Skeletal muscle cell (primary cell): Measurements from ENCODE around the gene GRAMD2B.

Experiments
- DNase-seq: peaks from one replicate; pipeline ENCODE4 v3.0.0-alpha.2; 2010; ENCODE audit warnings: low read depth
- H3K4me3 ChIP-seq: 2 replicates; pipeline ENCODE4 v1.5.1; 2011; ENCODE audit warnings: low read depth, mild to moderate bottlenecking, control low read depth, low read length, moderate library complexity

GRAMD2B gene

GRCh38 chr5:126525630-126526245 lies 102.5 kb downstream of the GRAMD2B start:
- DNase-seq: no peak

DNA sequence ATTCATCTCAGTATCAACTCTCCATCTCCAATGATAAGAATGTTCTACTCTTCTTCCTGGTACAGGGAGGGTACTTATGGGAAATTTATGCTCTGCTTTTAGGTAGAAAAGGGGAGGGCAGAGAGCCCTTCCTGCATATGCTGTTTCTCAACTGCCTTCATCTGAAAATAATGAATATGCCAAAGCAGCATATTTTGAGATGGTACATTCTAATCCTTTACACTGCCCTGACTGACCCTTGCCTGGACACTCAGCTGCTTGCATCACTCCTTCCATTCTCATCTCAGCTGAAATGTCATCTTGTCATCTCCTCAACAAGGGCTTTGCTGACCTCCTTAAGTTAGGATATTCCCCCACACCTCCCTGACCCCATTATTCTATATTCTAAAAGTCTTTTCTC lies 103.3 kb downstream of the GRAMD2B start:
- DNase-seq: no peak
- no peak overlapping the region for H3K4me3 ChIP-seq

More at GRCh38 chr5:126525630-126526245, 102.5 kb downstream of the GRAMD2B start:
- no peak overlapping the region for H3K4me3 ChIP-seq

DNA sequence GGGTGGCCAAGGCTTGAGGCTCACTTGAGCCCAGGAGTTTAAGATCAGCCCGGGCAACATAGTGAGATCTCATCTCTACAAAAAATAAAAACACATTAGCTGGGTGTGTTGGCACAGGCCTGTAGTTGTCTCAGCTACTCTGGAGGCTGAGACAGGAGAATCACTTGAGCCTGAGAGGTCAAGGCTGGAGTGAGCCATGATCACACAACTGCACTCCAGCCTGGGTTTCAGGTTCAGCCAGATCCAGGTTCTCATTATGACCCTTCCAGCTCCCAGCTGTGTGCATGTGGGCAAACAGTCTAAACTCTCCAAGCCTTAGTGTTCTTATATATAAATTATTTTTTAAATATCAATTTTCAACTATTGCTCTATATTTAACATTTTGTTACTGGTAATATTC lies 103.9 kb downstream of the GRAMD2B start:
- H3K4me3 ChIP-seq: no peak overlapping the region

GRCh38 chr5:126527892-126528291 lies 104.7 kb downstream of the GRAMD2B start:
- DNase-seq: no peak
- H3K4me3 ChIP-seq: no peak overlapping the region

More for the DNA sequence above, 103.9 kb downstream of the GRAMD2B start:
- no peak for DNase-seq

GRCh38 chr5:126531543-126532120 lies 108.4 kb downstream of the GRAMD2B start:
- no peak for DNase-seq
- H3K4me3 ChIP-seq: no peak overlapping the region

DNA sequence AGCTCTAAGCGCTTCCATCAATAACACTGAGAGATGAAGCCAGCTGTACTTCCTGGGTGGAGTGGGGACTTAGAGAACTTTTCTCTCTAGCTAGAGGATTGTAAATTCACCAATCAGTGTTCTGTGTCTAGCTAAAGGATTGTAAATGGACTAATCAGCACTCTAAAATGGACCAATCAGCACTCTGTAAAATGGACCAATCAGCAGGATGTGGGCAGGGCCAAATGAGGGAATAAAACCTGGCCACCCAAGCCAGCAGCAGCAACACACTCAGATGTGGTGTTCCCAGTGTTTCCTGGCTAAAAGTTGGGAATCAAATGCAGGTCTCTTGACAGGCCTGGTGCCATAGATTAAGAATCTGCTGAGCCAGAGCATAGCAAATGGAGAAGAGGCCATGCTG lies 111.3 kb downstream of the GRAMD2B start:
- DNase-seq: no peak
- H3K4me3 ChIP-seq: no peak overlapping the region

- no peak overlapping the region for H3K4me3 ChIP-seq
- no peak for DNase-seq
Measured at GRCh38 chr5:126535856-126536545, 112.8 kb downstream of the GRAMD2B start.

GRCh38 chr5:126536874-126537273 lies 113.7 kb downstream of the GRAMD2B start:
- no peak overlapping the region for H3K4me3 ChIP-seq
- DNase-seq: no peak

DNA sequence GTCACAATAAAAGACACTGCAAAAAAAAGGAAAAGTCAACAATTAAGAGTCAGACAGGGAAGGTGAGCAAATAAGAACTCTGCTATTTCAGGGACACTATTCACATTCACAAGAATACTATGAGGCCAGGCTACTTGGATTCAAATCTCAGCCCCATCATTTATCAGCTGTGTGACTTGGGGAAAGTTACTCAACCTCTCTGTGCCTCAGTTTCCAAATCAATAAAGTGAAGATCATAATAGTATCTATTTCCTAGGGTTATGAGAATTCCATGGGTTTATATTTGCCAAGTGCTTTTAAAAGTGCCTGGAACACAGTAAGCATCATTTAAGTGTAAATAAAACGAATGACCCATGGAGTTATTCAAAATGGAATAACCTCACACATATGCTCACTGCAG lies 115.4 kb downstream of the GRAMD2B start:
- DNase-seq: no peak
- no peak overlapping the region for H3K4me3 ChIP-seq

DNA sequence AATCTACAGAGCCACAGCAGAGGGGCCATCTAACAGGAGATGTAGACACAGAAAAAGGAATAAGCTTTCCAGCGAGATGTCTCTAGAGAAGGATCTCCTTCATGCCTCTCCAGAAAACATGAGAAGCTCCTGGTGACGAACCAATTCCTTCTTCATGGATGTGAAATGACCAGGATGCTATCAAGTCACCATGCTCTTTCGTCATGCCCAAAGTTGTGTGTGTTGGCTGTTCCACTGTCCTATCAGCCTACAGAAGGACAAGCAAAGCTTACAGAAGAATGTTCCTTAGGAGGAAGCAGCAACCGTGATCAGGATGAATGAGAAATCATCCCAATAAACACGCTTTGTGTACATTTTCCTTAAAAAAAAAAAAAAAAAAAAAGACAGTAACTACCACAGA lies 117.4 kb downstream of the GRAMD2B start:
- H3K4me3 ChIP-seq: no peak overlapping the region
- DNase-seq: no peak

- no peak overlapping the region for H3K4me3 ChIP-seq
- DNase-seq: no peak
Measured at GRCh38 chr5:126542441-126542840, 119.2 kb downstream of the GRAMD2B start.

DNA sequence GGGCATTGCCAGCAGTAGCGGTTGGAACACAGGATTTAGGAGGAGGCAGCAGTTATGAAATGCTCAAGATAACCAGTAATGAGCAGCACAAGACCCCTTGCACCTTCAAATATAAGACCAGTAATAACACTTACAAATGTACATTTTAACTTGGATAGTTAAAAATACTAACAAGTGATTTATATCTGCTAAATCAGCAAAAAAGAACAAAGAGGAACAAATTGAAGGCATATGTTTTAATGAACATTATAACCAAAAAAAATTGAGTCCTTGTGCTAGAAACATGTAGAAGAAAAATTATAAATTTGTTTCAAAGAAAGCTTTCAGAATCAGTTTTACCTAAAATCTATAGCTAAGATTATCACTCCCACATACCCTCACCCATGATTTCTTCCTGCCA lies 119.8 kb downstream of the GRAMD2B start:
- no peak for DNase-seq
- no peak overlapping the region for H3K4me3 ChIP-seq

DNA sequence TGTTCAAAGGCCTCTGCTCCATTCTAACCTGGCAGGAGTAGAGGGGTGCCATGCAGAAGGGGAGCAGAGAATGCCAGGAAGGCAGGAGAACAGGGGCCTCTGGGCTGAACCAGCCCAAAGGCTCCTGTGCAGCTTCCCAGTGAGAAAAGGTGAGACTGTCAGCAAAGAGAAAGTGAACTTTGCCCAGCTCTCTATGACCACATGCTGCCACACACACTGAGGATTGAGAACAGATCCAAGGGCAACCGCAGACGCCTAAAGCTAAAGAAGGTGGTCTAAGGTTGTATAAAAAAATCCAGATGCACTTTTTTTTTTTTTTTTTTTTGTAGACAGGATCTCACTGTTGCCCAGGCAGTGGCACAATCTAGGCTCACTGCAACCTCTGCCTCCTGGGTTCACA lies 120.5 kb downstream of the GRAMD2B start:
- DNase-seq: no peak
- no peak overlapping the region for H3K4me3 ChIP-seq
